NCI-H748 (cell line): ENCODE results near the gene RAB35.

ENCODE experiments used
- DNase-seq: peaks from one replicate; lab custom pipeline; 2025; ENCODE audit not compliant: unreplicated experiment; lab: John Stamatoyannopoulos, UW

Gene RAB35

DNA sequence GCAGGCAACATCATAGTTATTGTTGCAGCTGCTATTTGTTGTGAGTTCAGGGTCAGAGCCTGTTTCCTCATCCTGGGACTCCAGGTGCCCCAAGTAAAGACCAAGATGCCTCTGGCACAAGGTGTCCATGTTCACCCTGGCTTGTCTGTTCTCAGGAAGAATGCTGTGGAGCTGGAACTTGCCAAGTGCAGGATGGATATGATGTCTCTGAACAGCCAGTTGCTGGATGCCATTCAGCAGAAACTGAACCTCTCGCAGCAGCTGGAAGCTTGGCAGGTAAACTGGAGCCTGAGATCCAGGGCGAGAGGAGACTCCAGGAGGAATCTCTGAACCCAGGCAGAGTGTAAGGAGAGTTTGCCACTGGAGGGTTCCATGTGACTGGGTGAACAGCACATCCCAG lies 26.8 kb downstream of the RAB35 start:
- no peak for DNase-seq

DNA sequence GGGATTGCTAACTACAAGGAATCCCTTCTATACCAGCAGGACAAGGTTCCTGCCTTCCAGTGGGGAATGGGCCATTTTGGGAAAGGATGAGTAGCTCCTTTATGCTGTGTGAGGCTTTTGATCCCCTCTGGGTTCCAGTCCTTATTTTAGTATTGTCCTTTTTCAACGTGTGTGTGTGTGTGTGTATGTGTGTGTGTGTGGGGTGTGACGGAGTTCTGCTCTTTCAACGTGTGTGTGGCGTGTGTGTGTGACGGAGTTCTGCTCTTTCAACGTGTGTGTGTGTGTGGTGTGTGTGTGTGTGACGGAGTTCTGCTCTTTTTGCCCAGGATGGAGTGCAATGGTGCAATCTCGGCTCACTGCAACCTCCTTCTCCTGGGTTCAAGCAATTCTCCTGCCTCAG lies 27.4 kb downstream of the RAB35 start:
- DNase-seq, result no peak

DNA sequence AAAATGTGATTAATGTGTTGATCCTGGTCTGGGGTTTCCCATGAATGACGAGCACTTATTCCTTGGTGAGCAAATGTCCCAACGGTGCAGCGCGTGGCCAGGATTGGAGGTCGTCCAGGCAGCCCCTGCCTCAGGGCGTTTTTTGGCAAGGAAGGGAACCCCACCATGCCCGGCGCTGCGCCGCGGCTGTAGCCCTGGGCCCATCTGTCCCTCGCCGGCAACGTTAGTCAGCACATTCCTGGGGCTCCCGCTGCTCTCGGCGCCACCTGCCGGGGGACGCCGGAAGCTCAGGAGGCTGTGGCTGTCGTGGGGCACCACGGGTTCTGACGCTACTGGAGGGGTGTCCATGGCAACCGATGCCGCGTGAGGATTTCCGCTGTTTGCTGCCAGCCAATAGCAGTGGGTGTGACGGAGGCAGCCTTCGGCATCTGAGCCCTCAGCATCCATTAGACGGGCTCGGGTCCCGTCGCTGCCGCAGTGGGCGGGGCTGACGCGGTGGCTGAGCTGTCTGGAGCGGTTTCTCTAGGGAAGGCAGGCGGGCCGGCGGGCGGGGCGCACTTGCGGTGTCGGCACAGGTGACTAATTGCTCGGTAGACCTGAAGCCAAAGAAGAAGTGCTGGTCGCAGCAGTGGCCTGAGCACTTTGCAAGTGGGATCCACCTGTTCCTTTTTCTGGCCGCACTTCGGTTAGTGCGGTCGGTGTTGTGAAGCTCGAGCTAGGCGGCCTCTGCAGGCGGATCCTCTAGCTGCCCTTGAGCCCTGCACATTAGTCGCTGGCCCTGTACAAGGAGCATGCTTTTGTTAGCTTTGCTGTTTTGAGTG lies 29.5 kb downstream of the RAB35 start:
- peak; percentile 99 for DNase-seq

DNA sequence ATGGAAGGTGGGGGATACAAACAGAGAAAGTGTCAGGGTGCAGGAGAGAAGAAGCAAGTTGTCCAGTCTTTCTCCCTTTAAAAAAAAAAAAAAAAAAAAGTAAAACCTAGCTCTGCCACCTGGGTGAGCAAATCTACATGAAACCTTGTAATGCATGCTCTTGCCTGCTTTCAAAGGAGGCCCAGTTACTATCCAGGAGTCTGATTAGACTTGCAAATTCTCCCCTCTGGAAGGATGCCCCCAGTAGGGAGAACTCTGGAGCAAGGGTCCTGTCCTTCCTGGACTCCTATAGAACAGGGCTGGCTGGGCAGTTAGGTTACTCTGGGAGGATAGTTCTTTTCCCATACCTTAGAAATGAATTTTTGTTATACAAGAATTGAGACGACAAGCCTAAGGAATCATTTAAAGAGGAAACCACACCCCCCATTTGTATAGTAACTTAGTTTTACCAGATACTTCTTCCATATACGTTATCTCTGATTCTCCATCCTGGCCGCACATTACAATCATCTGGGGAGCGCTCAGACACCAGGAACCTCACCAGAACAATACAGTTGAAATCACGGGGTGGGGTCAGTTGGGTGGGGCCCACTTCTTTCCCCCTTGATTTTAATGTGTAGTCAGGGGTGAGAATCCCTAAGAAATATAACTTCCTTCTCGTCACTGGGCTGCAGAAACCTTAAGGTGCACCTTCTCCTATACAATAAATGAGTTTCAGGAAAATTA lies 30.5 kb downstream of the RAB35 start:
- no peak for DNase-seq

DNA sequence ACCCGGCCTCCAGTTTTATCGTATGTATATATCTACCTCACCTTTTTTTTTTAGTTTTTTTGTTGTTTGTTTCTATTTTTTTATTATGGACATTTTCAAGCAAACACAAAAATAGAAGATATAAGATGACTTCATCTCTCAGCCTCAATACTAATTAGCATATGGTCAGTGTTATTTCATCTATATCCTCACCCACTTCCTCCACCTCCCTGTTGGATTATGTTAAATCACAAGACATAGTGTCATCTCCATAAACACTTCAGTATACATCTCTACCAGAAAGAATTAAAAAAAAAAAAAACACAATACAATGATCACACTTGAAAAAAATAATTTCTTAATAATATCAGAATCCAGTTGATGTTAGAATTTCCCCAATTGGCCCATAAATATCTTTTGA lies 34.9 kb downstream of the RAB35 start:
- no peak for DNase-seq

DNA sequence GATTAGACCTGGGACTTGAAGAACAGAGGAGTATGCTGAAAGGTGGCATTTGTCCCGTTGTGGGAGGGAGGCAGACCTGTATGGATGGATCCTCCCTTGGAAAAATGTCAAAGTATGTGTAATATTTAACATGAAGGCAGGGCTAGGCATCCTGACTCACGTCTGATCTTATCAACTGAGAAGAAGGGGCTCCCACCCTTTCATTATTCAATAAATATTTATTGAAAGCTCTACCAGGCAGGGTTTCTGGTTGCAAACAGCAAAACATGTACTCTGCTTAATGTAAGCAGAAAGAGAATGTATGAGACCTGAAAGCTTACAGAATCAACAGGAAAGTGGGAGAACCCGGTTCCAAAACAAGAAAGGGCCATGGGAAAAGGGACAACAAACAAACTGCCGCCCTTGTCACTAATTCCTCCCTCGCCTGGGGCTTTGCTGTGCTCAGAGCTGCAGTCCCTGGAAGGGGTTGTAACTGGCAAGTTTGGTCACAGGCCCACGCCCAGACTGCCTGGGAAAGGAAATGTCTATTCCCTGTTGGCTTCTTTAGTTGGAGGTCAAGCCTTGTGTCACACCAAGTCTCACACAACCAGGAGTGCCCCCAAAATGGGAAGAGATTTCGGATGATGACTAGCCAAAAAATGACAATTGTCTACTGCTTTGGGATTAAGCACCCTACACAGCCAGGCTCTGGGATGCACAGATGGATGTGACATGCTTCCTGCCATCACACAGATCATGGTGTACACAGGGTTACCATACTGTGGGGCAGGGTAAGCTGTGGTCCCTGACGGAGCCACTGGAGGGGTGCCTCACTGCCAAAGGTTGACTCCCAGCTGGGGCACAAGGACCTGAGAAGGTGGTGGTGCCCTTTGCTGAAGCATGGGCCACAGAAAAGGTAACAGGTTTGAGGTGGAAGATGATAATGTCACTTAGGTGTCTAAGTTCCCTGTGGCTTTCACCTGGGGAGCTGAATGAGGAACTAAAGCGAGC lies 36.8 kb downstream of the RAB35 start:
- DNase-seq, result no peak

DNA sequence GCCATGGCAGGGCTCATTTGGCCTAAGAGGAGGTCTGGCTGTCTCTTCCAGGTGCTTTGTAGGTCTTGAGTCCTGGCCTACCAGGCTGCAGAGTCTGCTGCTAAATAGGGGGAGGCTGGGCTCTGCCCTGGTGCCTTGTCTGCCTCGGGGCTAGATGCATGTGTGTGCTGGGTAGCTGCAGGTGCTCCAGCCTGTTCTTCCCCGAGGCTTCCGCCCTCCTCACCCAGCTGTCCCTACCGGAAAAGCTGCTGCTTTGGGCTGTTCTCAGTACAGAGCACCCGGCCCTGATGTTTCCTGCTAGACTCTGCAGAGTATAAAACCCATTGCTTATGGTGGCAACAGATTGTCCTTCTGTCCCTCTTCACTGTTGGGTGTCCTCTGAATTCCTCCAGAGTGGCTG lies 37.7 kb downstream of the RAB35 start:
- DNase-seq, result no peak

DNA sequence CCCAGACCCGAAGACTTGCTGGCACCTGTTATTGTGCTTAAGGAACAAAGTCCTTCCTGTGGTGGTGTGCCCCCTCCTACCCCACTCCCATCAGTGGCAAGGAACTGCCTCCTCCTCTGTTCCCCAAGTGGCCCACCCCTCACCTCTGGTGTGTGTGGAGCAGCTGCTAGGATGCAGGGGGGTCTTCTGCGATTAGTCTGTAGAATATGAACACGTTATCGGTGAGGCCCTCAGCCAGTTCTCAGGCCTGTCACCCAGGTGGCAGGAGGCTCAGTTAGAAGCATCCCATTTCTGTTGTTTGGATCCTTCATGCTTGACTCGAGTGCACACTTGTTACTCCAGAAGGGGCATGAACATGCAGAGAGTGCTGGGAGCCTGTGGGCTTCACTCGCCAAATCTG lies 39.3 kb downstream of the RAB35 start:
- DNase-seq, result no peak

DNA sequence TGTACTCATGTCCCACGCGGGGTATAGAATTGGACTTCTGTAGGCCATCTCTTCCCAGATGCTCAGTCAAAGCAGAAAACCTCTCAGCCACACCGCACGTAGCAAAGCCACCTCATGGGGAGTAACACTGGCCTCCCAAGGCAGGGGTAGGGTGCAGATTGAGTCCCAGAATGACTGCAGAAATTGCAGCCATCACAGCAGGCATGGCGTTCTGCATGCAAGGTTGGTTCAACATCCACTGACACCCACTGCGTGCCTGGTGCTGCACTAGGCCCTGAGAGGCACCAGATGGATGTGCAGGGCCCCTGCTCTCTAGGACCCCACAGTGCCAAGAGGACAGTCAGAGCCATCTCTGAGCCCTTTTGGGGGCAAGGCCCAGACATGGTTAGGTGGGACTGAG lies 39.9 kb downstream of the RAB35 start:
- no peak for DNase-seq

DNA sequence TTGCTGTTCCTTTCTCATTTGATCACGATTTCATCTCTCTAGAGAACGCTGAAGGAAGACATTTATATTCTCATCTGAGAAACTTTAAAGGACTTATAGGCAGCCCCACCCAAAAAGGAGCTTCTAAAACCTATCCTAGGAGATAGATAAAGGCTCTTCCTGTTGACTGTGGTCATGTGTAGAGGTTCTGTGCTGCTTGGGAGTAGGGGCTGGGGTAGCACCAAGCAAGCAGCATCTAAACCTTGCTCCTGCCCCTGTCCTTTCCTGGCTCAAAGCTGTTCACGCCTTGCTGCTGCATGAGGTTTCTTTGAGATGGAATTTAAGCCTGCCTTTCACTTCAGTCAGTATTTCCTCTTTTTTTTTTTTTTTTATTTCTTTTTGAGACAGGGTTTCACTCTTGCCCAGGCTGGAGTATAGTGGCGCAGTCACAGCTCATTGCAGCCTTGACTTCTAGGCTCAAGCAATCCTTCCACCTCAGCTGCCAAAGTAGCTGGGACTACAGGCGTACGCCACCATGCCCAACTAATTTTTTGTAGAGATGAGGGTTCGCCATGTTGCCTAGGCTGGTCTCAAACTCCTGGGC lies 41.4 kb downstream of the RAB35 start:
- DNase-seq, result no peak

DNA sequence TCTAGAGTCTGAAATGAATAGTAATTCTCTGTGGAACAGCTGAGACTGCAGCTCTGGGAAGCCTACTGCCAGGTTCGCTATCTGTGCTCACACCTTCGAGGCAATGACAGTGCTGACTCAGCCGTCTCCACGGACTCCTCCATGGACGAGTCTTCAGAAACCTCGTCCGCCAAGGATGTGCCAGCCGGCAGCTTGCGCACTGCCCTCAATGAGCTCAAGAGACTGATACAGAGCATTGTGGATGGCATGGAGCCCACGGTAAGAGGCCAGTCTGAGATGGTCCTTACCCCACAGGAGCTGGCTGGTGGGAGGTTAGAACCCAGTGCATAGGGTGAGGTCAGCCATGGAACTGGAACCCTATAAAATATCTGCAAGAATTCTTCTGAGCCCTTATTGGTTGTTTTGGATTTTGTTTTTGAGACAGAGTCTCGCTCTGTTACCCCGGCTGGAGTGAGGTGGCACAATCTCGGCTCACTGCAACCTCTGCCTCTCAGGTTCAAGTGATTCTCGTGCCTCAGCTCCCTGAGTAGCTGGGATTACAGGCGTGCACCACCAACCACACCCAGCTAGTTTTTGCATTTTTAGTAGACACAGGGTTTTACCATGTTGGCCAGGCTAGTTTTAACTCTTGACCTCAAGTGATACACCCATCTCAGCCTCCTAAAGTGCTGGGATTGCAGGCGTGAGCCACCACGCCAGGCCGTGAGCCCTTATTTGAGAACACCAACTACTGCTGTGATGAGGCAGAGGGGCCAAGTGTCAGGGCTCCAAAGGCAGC lies 43.9 kb downstream of the RAB35 start:
- DNase-seq, result no peak

DNA sequence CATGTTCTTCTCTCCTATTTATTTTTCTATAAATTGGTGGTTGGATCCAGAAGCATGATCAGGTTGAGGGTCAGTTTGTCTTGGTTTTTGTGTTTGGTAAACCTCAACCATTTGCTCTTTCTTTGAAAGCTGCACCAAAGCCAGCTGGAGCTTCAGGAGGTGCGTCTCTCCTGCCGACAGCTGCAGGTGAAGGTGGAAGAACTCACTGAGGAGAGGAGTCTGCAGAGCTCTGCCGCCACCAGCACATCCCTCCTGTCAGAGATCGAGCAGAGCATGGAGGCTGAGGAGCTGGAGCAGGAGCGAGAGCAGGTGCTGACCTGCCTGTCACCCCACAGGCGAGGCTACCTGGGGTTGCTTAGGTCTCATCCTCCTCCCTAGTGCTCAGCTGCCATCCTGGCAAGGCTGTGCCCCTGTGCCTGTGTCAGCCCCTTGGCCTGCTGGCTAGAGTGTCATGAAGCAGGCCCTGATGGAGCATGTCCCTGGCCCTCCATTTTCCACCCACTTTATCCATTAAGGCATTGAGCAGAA lies 45.0 kb downstream of the RAB35 start:
- no peak for DNase-seq

DNA sequence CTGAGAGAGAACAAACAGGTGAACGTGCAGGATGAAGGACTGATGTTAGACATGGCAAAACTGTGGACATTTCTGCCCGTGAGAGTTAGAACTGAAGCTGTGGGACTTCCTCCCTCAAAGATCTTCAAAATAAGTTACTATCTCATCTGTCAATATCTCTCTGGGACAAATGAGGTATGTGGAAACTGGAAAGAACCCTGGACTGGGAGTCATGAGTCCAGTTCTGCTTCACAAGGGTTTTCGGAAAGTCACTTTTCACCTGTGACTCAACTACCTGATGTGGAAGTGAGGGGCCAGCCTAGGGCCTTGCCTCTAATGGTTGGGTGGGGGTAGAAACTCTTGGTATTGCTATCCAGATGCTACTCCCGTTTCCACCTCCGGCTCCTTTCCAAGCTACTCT lies 47.3 kb downstream of the RAB35 start:
- DNase-seq, result no peak

DNA sequence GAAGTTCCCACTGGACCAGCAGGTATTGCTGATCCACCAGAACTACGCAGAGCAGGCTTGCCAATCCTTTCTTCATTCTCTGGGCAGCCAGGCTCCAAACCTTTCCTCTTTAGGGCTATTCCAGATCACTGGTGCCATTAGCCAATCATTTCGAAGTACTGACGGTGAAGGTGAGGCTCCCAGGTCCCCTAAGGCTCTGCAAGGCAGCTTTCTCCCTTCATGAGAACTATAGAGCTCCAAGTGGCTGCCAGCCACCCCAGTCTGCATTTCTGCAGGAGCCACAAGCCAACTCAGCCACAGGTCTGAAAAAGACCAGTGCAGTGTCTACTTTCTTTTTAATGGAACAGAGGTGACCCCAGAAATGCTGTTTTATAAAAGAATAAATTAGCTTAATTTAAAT lies 48.7 kb downstream of the RAB35 start:
- DNase-seq, result no peak

DNA sequence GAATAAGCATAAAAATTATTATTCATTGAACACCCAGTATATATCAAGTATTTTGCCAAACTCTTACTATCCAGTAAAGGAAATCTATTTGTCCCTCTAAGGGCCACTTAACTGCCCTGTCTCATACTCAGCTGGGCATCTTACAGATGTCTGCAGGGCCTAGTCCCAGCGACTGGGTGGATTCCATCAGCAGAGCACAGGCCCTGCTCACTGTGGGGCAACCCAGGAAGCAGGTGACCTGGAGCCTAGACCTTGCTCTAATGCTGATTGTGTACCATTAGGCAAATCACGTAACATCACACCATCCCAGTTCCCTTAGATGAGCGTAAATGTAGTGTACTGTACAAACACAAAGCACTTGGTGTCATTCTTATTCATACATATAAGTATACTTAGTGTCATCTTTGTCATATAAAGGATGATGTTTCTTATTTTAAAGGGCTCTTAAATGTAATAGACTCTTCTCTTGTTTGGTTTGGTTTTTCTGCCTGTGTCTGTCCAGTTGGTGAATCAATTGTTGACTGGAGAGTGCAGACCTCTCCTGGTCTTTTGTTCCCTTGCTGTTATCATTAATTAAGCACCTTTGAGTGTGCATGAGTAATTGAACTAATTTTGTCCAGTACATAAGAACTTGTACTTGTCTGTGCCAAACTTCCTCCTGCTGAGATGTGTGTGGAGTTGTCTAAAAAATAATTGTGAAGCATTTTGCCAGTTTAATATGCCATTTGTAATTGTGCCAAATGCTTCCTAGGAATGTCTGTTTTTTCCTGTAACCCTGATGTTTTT lies 49.3 kb downstream of the RAB35 start:
- DNase-seq, result peak; percentile 56

DNA sequence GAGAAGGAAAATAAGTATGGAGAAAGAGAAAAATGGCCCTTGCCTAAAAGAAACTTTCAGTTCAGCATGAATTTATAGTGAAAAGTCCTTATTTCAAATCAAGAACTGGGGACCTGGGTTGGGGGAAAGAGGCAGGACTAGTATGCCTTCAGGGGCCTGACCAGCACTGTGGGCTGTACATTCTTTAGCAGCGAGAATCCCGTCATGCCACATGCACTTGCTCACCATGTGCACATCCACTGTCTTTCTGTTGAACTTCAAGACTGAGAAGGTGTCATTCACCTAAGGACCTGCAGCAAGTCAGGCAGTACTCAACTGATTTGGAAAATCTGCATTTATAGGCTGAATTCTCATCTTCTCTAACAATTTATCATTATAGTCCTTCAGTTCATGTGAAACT lies 50.2 kb downstream of the RAB35 start:
- no peak for DNase-seq

DNA sequence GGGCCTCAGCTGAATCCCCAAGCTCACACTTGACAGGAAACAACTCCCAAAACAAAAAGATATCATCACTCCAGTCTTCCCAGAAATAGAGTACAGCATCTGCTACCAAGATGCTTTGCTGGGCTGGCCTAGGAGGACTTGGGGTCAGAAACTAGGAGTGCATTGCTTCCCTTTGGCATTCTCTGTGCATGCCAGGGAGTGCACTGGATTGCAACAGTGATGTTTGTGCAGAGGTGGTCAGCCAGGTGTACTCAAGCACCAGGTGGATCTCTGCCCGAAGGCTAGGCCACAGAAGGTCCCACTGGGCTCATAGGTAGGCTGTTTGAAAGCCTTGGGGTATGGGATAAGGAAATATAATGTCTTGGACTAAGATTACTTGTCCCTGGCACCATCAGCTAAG lies 51.1 kb downstream of the RAB35 start:
- no peak for DNase-seq

DNA sequence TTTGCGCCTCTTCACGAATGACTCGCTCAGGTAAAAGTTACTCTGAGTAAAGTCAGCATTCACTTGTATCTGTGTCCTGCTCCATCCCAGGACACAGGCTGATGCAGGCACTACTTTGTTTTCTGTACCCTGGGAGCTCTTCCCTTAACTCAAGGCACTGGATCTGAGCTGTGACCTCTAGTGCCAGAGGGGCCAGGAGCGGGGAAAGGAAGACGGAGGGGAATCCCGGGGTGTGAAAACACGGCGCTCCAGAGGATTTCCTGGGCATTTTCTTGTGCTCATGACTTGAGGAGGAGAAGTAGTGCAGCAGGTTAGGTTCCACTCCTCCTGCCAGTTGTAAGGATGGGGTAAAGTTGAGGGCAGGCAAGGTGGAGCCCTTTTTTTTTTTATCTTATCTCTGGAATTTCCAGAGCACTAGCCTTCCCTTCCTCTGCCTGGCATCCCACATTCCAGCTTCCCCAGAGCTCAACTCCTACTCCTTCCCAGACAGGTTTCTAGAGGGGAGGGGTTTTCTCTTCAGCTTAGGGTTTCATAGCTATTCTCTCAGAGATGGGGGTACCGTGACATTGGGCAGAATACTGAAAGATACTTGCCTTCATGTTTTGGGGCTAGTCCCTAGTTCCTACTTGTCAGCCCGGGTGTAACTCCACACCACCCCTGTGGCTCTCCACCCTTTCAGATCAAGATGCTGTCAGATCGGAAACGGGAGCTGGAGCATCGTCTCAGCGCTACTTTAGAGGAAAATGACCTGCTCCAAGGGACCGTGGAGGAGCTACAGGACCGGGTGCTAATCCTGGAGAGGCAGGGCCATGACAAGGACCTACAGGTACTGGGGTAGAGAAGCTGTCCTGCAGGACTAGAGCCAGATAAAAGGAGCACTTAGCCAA lies 52.3 kb downstream of the RAB35 start:
- no peak for DNase-seq
